ENCODE measurements around the gene ASS1. TPM values are rescaled to one million over a fixed set of nuclear protein-coding genes. Genes with fewer than 3 reads are reported as not detected.

The ASS1 gene
- total RNA-seq, 1 donor from 2014 or later, result 3.1 TPM

GRCh38 chr9:130513078-130513477 lies 68.3 kb downstream of the ASS1 start:
- H3K27ac Mint-ChIP-seq (ENCODE audit: unreplicated experiment), result no peak overlapping the region
- DNase-seq (ENCODE audit: low spot score), result no peak
- H3K4me1 Mint-ChIP-seq (ENCODE audit: unreplicated experiment), result peaks cover 7% of the 10 kb centered on the region
- no peak for TF ChIP-seq CTCF (IDR thresholded peaks at IDR 0.05; ENCODE audit: unreplicated experiment)
- H3K9me3 Mint-ChIP-seq (ENCODE audit: unreplicated experiment), result no peaks in the 10 kb centered on the region
- peaks cover 4% of the 10 kb centered on the region for H3K27me3 Mint-ChIP-seq (ENCODE audit: unreplicated experiment)
- H3K4me3 Mint-ChIP-seq (ENCODE audit: unreplicated experiment), result no peak overlapping the region
- H3K36me3 Mint-ChIP-seq (ENCODE audit: low read depth, unreplicated experiment), result no peaks in the 10 kb centered on the region

- H3K4me3 Mint-ChIP-seq (ENCODE audit: unreplicated experiment), result no peak overlapping the region
- no peak for TF ChIP-seq CTCF (IDR thresholded peaks at IDR 0.05; ENCODE audit: unreplicated experiment)
- no peak overlapping the region for H3K27ac Mint-ChIP-seq (ENCODE audit: unreplicated experiment)
- H3K4me1 Mint-ChIP-seq (ENCODE audit: unreplicated experiment), result peaks cover 13% of the 10 kb centered on the region
- no peaks in the 10 kb centered on the region for H3K36me3 Mint-ChIP-seq (ENCODE audit: low read depth, unreplicated experiment)
- no peak for DNase-seq (ENCODE audit: low spot score)
- H3K9me3 Mint-ChIP-seq (ENCODE audit: unreplicated experiment), result no peaks in the 10 kb centered on the region
- peaks cover 11% of the 10 kb centered on the region for H3K27me3 Mint-ChIP-seq (ENCODE audit: unreplicated experiment)
Observed at GRCh38 chr9:130518233-130518632, 73.5 kb downstream of the ASS1 start.

- Mint-ChIP-seq H3K36me3 (ENCODE audit: low read depth, unreplicated experiment) (no peaks in the 10 kb centered on the region), H3K9me3 (ENCODE audit: unreplicated experiment) (no peaks in the 10 kb centered on the region), H3K4me3 (ENCODE audit: unreplicated experiment) (no peak overlapping the region), H3K27ac (ENCODE audit: unreplicated experiment) (peak overlapping the region; percentile 64), H3K27me3 (ENCODE audit: unreplicated experiment) (peaks cover 12% of the 10 kb centered on the region), H3K4me1 (ENCODE audit: unreplicated experiment) (peaks cover 13% of the 10 kb centered on the region)
- no peak for DNase-seq (ENCODE audit: low spot score)
- no peak for TF ChIP-seq CTCF (IDR thresholded peaks at IDR 0.05; ENCODE audit: unreplicated experiment)
Observed at GRCh38 chr9:130518943-130519799, 74.4 kb downstream of the ASS1 start.

GRCh38 chr9:130519927-130520326 lies 75.2 kb downstream of the ASS1 start:
- Mint-ChIP-seq H3K4me1 (ENCODE audit: unreplicated experiment) (peaks cover 13% of the 10 kb centered on the region), H3K27me3 (ENCODE audit: unreplicated experiment) (peaks cover 12% of the 10 kb centered on the region), H3K4me3 (ENCODE audit: unreplicated experiment) (no peak overlapping the region), H3K27ac (ENCODE audit: unreplicated experiment) (no peak overlapping the region), H3K9me3 (ENCODE audit: unreplicated experiment) (no peaks in the 10 kb centered on the region), H3K36me3 (ENCODE audit: low read depth, unreplicated experiment) (no peaks in the 10 kb centered on the region)
- DNase-seq (ENCODE audit: low spot score), result no peak
- TF ChIP-seq CTCF (IDR thresholded peaks at IDR 0.05; ENCODE audit: unreplicated experiment), result no peak

- H3K27ac Mint-ChIP-seq (ENCODE audit: unreplicated experiment), result no peak overlapping the region
- no peak for TF ChIP-seq CTCF (IDR thresholded peaks at IDR 0.05; ENCODE audit: unreplicated experiment)
- H3K36me3 Mint-ChIP-seq (ENCODE audit: low read depth, unreplicated experiment), result no peaks in the 10 kb centered on the region
- no peak overlapping the region for H3K4me3 Mint-ChIP-seq (ENCODE audit: unreplicated experiment)
- H3K9me3 Mint-ChIP-seq (ENCODE audit: unreplicated experiment), result no peaks in the 10 kb centered on the region
- DNase-seq (ENCODE audit: low spot score), result no peak
- H3K27me3 Mint-ChIP-seq (ENCODE audit: unreplicated experiment), result peaks cover 14% of the 10 kb centered on the region
- peaks cover 13% of the 10 kb centered on the region for H3K4me1 Mint-ChIP-seq (ENCODE audit: unreplicated experiment)
Observed at GRCh38 chr9:130521715-130522114, 77.0 kb downstream of the ASS1 start.
